Stimulated activated CD4-positive, alpha-beta T cell treated with anti-CD3 and anti-CD28 coated beads, Interleukin-1b, Interleukin-23, amount 100 ng/mL, for 48 hours (primary cell): ENCODE data around the gene NPFF.

Experiments
- DNase-seq: peaks from one replicate; pipeline ENCODE4 v3.0.0-alpha.2; 2020

Gene NPFF

DNA sequence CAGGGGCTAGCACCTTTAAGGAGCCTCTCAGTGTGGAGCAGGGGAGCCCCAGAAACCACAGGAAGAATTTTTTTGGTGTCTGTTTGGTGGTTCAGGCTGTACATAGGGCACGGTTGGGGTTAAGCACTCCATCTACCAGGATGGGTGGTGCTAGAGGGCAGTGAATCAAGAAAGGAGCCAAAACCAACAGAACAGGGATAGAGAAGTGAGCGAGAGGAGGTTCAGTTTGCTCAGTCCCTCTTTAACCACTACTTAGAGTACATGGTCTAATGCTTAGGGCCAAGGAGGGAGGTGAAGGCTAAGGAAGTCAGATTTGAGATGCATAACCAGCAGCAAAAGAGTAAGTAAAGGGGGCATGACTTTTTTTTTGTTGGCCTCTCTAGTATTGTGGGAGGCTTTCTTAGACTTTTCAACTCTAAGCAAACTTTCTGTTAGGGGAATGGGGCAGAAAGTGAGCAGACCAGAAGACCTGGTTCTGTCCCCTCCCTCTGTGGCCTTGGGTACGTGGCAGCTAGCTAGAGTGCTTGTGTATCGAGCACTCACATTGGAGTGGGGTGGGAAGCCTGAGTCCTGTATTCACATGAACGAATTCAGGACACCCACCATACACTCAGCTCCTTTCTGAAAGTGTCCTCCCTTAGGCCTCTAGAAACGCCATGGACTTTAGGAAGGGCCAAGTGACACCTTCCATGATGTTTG is 6.6 kb upstream of the NPFF start:
- no peak for DNase-seq

DNA sequence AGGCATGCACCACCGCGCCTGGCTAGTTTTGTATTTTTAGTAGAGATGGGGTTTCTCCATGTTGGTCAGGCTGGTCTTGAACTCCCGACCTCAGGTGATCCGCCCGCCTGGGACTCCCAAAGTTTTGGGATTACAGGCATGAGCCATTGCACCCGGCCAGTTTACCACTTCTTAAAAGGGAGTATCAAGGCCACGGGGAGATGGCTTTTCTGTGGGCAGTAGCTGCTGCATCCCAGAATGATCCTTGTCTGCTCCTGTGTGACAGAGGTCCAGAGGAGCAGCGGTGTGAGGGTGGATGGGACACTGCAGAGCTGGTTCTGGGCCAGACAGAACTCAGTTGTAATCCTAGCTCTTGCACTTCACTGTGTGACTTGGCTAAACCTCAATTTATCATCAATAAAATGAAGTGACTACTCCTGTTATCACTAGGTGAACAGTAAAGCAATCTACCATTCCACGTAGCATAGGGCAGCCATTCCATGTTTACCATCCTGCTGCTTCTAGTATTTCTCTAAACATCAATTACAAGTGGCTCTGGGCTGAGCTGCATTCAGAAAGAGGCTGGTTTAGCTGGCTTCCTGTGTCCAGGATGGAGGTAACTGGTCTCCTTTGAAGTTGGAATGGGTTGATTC is 3.0 kb upstream of the NPFF start:
- DNase-seq, result no peak

DNA sequence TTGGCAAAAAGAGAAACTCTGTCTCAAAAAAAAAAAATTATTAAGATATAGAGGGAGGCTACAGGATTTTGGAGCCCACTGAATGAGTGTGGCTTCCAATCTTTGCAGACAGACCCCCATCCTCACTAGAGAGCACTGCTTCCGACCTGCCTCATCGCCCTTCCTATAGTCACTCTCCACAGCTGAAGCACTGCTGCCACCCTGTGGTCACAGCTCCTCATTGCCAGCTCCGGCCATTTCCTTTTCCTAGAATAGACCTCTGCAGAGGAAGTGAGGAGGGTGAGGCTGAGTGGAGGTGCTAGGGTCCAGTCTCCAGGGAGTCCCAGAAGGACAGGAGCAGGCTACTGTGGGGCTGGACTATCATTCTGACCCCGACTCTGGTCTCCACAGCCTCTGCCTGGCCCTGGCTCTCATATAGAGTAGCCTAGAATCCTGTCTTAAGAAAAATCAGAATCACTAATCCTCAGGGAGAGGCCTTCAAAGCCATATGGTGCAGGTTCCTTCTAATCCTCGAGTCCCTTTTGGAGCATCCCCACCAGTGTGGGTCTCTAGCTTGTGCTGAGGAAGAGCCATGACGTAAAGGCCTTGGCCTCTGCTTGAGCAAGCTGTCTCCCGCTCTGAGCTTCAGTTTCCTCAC is 1.4 kb upstream of the NPFF start:
- peak; percentile 83 for DNase-seq

DNA sequence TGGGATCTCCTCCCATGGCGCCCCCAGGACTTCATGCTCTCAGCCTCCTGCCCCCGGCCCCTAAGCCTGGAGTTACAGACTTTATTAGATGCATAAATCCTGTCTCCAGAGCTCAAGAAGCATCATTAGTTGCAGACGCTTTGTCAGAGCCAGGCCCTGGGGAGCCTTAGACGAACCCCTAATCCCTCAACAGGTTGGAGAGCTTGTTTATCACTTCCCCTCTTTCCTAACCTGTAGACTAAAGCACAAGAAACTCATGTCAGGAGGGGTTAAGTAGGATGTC is 260 bp upstream of the NPFF start:
- DNase-seq, result no peak

DNA sequence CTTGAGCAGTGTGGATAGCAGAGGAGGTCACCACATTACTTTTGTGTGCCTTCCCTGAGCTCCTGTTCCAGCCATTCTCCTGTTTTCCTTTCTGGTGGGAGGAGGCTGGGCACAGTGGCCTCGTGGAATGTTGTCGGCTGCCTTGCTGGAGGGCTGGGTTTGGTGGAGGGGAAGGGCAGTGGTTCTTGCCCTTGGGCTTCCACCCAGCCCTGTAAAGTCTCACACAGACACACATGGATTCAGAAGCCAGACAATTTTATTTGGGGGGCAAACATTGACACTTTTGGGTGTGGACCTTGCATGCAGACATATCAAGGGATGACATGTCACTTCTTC is 866 bp downstream of the NPFF start:
- no peak for DNase-seq

DNA sequence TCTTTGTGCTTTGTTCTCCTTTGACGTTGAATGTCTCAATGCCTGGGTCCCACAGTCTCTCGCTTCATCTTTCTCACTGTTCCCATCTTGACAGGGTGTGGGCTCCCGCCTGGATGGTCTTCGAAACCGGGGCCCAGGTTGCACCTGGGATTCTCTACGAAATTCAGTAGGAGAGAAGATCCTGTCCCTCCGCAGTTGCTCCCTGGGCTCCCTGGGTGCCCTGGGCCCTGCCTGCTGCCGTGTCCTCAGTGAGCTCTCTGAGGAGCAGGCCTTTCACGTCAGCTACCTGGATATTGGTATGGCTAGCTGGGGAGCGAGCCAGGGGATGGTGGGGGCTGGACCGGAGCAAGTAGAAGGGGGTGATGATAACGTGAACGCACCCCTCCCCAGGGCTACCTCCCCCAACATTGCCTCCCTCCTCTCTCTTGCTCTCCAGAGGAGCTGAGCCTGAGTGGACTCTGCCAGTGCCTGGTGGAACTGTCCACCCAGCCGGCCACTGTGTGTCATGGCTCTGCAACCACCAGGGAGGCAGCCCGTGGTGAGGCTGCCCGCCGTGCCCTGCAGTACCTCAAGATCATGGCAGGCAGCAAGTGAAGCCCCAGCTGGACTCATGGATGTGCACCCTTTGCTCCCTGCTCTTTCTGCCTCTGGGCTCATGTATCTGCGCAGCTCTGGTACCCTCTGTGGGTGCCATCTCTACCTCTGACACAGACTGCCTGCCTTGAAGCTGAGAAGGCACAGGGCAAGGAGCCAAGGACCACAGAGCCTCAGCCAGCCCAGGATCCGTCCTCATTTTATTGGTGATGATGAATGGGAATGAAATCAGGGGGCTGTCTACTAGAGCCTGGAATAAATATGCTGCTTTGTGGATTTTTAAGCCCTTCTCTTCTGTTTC is 1.5 kb downstream of the NPFF start:
- DNase-seq, result no peak

DNA sequence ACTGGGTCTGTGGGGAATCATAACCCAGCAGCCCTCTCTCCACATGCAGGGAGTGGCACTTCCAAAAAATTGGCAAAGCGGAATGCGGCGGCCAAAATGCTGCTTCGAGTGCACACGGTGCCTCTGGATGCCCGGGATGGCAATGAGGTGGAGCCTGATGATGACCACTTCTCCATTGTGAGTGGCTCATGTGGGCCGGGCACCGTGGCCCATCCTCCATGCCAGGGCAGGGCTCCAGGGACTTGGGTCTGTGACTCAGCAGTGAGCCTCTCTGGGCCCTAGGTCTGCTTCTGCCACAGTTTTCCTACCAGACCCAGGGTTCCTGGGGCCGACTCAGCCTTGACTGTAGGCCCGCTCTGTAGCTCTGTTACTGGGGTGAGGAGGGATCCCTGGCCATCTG is 2.2 kb downstream of the NPFF start:
- no peak for DNase-seq

DNA sequence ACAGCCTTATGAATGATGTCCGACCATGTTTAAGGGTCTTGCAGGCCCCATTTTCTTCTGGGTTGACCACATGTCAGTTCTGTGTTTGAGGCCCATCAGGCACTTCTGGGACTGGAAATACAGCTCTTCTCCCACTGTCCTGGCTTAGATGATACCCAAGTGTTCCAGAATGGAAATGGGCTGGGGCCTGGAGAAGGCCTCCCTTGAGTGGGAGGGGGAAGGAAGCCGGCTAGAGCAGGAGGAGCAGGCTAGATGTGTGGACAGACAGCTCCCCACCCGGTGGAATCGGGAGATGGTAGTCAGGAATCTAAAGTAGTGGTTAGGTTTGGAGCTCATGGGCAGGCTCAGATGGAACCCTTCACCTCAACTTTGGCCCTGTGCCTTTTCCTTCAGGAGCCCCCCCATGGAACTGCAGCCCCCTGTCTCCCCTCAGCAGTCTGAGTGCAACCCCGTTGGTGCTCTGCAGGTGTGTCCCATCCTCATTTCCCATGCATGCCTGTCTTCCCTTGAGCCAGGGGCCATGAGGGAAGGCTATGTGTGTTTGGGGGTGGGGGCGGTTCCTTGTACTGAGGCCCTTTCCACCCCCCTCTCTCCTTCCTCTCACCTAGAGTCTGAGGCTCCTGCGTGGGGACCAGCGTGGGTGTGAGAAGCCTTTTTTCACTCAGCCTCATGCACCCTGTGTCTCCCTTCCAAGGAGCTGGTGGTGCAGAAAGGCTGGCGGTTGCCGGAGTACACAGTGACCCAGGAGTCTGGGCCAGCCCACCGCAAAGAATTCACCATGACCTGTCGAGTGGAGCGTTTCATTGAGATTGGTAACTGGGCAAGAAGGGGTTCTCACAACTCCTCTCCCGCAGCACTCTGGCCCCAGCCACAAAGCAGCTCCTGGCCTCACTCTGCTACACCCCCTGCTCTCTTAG is 3.0 kb downstream of the NPFF start:
- no peak for DNase-seq

DNA sequence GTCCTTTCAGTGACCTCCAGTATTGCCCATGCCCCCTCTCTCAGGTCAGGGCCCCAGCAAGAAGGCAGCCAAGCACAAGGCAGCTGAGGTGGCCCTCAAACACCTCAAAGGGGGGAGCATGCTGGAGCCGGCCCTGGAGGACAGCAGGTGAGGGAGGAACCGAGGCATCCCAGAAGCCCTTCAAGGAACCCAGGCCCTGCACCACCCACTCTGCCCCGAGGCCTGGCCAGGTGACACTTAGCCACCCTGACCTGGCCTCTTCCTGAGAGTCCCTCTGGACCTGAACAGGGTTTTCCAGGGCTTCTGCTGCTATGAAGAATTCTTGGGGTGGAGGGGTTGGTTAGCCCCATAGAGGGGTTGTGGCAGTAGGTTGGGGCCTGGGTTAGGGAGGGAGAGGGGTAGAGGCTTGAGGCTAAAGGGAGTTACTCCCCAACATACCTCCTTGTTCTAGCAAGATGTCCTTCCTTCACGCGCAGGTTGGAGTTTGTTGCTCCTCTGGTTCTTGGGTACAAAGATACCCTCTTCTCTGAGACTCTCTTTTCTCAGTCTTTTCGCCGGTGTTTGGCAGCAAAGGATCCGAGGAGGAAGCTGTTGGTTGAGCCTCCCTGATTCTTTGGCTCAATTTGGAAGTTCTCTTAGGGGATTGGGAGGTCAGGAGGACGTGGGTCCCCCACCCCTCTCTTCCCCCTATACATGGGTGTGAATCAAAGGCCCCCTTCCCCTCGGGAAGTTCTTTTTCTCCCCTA is 4.1 kb downstream of the NPFF start:
- no peak for DNase-seq

DNA sequence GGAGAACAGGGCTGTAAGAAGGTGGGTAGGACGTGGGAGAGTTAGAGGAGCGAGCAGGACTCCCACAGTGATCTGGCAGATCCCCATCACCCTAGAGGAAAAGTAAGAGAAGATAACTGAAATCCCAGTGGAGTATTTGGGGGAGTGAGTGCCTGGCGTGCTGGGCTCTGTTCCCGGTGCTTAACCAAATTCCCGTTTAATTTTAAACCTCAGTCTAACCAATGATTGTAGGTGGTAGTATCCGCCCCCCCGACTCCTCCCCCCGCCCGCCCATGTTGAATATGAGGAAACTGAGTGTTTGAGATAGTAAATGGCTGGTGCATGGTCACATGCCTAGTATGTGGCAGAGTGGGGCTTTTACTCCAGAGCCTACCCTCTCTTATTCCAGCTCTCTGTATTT is 5.0 kb downstream of the NPFF start:
- DNase-seq, result no peak

DNA sequence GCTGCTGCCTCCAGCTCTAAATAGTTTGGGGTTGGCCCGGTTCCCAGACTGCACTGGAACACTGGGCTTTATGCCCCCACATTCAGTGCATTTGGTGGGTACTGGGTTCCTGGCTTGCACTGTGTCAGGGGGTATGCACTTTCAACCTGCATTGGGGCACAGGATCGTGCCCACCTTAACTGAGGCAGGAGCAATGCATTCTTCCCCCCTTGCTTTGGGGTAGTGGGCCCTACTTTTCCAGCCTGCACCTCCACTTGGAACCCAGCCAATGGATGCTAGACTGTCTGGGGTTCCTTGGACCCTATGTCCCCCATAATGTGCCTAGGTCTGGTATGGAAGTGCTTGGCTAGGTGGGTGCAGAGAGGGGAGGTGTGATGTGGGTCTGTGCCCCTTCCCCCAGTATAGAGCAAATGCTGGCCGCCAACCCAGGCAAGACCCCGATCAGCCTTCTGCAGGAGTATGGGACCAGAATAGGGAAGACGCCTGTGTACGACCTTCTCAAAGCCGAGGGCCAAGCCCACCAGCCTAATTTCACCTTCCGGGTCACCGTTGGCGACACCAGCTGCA is 5.6 kb downstream of the NPFF start:
- no peak for DNase-seq

DNA sequence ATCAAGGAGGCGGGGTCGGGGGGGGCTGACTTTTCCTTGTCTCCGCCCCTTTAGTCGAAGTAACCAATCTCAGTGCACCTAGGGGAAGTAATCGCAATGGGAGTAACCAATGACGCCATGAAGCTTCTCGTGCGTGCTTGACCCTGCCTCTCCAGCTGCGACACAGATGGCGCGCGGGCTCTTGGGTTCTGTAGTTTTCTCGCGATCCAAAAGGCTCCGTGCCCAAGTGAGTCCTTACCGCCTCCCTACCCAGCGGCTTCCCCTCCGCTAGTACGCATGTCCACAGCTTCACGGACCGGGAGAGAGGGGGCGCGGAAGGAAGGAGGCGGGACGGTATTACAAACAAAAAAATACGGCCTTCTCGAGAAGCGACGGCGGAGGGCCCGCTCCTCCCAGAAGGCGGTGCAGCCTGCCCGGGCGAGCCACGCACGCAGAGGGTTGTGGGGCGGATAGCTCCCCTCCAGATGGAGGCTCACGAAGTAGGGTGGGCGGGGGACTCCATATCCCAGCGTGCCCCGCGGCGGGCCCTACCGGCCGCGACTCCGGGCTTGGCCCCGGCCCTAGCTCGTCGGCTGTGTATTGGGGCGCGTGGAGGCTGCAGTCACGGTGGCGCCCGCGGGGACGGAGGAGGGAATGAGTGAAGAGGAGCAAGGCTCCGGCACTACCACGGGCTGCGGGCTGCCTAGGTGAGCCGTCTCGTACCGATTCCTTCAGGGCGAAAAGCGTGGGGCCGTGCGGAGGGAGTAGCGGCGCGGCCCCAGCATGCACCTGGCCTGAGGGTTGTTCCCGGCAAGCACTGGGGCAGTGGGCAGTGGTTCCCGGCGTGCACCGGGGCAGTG is 6.3 kb downstream of the NPFF start, which contains the start of gene TARBP2:
TARBP2 (plus strand) TSS at position 508 of the 839 bp plus-strand sequence; CDS start at position 634, 126 bp downstream.
- peak; percentile 98 for DNase-seq

DNA sequence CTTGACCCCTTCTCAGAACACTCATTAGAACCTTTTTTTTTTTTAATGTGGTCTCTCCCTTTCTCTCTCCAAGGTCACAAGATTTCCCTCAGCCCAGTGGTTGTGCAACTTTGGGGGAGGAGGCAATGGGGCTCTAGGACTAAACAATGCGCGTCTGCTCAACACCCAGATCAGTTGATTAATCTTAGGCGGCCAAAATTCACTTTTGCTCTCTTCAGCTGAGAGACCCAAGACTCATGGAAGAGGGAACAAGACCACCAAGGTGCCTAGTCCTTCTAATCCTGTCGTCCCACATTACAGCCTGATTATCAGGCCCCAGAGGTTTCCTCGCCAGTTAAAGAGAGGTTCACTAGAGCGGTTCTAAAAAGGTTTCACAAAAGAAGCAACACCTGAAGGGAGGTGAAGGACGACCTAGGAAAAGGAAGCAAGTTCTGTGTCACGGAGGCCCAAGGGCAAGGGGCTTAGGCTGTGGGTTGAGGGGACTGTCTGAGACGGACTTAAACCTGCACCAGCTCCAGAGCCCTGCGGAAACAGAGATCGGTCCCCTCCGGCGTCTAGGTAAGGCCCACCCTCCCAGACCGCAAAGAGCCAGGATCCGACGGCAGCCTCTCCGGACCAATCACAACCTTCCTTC is 7.0 kb downstream of the NPFF start:
- no peak for DNase-seq

DNA sequence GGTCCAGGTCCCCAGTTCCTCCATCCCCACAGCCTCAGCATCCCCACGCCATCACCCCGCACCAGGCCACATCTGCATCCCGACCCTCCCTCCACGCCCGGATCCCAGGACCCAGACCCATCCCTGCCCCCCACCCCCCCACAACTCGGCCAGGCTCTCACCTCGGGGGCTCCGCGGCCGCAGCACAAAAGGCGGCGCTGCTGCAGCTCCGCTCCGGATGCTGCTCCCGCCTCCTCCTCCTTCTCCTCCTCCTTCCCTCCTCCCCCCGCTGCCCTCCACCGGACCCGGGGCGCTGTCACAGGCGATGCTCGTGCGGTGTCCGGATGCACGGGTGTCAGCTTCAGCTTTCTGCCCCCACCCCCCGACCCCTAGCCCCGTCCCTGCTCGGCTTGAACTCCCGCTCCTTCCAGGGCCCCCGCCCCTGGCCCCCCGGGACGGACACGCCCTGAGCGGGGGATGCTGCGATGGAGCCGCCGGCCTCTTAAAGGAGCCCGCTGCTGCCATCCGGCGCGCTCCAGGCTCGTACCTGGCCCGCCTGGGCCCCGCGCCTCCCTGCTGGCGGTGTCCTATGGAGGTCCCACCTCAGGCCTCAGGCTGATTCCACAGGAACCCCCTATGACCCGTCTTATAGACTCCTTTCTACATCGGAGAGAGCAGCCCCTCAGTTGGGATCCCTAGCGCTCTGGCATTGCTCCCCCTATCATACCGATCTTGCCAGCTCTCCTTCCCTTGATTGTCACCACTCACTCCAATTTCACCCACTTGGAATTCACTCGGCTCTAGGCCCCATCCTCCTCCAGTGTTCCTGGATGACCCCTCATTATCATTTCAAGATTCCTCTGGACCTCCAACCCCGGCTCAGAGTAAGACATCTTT is 7.8 kb downstream of the NPFF start, which contains the start of gene MAP3K12:
MAP3K12 (minus strand) TSS at position 193 of the 876 bp plus-strand sequence. CDS start 12,067 bp downstream, outside the sequence.
- DNase-seq, result peak; percentile 57

DNA sequence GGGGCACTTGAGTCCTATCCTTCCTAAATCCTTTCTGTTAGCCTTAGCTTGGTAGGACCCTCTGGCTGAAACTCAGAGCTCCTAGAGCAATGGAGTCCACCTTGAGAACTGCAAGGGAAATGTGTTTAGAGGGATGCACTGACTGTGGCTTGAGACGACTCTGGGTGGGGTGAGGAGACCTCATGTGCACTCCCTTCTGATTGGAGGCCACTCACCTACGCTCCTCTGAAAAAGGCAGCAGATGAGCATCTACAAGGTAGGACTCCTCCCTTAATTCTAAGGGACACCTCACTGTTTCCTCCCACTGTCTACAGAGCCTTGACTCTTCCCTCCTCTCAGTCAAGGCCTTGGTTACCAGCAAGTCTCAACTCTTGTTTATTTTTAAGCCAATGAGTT is 9.1 kb downstream of the NPFF start:
- DNase-seq, result no peak

DNA sequence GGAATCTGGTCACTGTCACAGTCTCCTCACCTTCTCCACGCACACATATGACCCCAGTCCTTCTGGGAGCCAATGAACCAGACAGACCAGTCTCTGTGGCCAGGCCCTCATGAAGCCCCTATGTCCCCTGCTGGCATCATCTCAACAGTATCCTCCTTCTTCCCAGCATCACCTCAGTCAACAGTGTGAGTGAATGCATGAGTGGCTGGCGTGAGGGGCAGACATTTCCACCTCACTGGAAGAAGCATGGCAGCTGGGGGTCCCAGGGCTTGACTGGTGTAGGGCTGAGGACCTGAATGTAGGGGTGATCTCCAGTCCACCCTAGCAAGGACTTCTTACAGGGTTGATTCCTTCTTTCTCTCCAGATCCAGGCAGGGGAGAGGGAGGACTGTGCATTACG is 9.8 kb downstream of the NPFF start:
- no peak for DNase-seq

DNA sequence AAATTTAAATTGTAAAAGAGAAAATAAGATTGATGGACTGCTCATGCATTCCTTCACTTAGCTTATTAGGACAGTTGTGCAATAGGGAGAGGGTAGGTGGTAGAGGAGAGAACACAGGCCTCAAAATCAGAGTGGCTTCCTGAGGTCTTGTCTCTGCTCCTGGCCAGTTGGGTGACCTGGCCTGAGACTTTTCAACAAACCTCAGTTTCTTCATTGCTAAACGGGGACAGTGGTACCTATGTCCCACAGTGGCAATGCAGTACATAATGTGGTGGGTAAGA is 10.6 kb downstream of the NPFF start:
- no peak for DNase-seq

DNA sequence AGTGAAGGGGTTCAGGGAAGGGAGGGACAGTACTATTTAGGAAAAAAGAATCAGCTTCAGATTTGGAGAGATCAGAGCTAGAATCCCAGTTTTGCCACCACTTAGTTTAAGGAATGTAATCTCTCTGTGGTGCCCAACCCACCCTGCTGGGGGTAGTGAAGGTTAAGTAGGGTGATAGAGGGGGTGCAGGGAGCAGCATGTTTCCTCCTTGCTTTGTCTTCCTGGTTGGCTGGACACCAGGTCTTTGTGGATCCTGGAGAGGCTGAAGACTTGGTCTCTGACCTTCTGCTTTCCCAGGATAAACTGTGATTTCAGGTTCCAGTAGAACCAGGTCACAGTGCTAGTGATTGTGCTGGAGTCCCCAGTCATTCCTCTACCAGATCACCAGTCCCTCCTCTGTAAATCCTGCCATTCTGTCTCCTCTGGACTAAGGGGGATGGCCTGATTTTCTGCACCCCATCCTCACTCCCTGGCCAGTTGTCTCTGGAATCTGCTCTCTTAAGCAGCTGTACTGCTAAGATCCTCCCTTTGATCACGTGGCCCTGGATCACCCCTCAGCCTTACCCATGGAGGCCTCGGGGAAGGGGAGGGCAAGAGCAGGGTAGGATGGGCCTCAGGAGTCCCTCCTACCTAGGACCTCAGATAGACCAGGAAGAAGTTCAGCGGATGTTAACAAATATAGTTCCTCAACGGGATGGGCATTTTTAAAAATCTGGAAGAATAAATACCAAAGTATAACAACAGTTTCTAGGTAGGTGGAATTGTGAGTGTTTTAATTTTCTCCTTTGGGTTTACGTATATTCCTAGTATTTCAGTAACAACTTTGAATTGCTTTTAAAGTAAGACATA is 11.2 kb downstream of the NPFF start:
- no peak for DNase-seq
